Hepatocyte (in vitro differentiated cells): ENCODE measurements around the gene IL1RN.

ENCODE experiments used
- EZH2 ChIP-seq: fragments of 200-600 bp; sonication (generic); IDR thresholded peaks from 2 replicates; pipeline ENCODE4 v1.6.1; 2016; ENCODE audit warnings: antibody characterized with exemption, mild to moderate bottlenecking, borderline replicate concordance
- EZH2phosphoT487 ChIP-seq: fragments of 200-600 bp; sonication (generic); IDR thresholded peaks from one replicate; pipeline ENCODE4 v1.6.1; 2018; ENCODE audit warnings: antibody characterized with exemption, mild to moderate bottlenecking, low read depth, moderate library complexity; ENCODE audit not compliant: unreplicated experiment, severe bottlenecking
- TF ChIP-seq, protein P1 (sequence below): fragments of 200-600 bp; sonication (generic); IDR thresholded peaks from 2 replicates; pipeline ENCODE4 v1.5.1; 2016; ENCODE audit warnings: antibody characterized with exemption, mild to moderate bottlenecking; ENCODE audit not compliant: poor library complexity

DNA sequence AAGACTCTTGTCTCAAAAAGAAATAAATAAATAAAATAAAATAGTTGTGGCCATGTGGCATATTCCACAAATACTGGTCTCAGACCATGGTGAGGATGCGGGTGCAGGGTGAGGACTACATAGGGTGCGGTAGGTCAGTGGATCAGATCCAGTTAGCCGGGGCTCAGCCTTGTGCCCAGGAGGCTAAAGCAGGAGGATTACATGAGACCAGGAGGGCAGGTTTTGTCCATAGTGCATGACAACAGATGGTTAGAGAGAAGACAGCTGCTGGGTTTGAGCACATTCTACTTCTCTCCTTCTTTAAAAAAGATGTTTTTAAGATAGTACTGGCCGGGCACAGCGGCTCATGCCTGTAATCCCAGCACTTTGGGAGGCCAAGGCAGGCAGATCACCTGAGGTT is 33.6 kb downstream of the IL1RN start:
- TF ChIP-seq, protein P1, sequence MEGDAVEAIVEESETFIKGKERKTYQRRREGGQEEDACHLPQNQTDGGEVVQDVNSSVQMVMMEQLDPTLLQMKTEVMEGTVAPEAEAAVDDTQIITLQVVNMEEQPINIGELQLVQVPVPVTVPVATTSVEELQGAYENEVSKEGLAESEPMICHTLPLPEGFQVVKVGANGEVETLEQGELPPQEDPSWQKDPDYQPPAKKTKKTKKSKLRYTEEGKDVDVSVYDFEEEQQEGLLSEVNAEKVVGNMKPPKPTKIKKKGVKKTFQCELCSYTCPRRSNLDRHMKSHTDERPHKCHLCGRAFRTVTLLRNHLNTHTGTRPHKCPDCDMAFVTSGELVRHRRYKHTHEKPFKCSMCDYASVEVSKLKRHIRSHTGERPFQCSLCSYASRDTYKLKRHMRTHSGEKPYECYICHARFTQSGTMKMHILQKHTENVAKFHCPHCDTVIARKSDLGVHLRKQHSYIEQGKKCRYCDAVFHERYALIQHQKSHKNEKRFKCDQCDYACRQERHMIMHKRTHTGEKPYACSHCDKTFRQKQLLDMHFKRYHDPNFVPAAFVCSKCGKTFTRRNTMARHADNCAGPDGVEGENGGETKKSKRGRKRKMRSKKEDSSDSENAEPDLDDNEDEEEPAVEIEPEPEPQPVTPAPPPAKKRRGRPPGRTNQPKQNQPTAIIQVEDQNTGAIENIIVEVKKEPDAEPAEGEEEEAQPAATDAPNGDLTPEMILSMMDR = no peak
- TF ChIP-seq EZH2phosphoT487 (no peak), EZH2 (no peak)
